Stimulated activated naive B cell treated with anti-CD40 and anti-IgM and Interleukin-4, amounts not matched to agents 10 μg/mL and 1 μg/mL and 100 μg/mL, for 72 hours (primary cell): Measurements from ENCODE around the gene MYT1.
A peak's percentile ranks its signal among the peaks of the same experiment; 100 is the strongest.

ENCODE experiments used
- ATAC-seq, 2 donors: fragments of 150-1000 bp; cut with Tn5 transposase; replicated peaks; 2 replicates each; pipeline ENCODE4 v1.10.0; 2021; ENCODE audit warnings: moderate library complexity in 1 of 2
- DNase-seq: peaks from one replicate; pipeline ENCODE4 v3.0.0; 2021
- H3K27ac Mint-ChIP-seq: one replicate; pipeline ENCODE4 v1.8.0; 2022; ENCODE audit warnings: mild to moderate bottlenecking, mixed read lengths
- H3K27me3 Mint-ChIP-seq, 2 donors: one replicate each; pipeline ENCODE4 v1.8.0; 2022; ENCODE audit warnings: mixed read lengths in 2 of 2
- H3K36me3 Mint-ChIP-seq, 2 donors: one replicate each; pipeline ENCODE4 v1.8.0; 2022; ENCODE audit warnings: mixed read lengths in 2 of 2, mild to moderate bottlenecking in 1 of 2
- H3K4me1 Mint-ChIP-seq, 2 donors: one replicate each; pipeline ENCODE4 v1.8.0; 2022; ENCODE audit warnings: mixed read lengths in 2 of 2, mild to moderate bottlenecking in 1 of 2
- H3K4me3 Mint-ChIP-seq, 2 donors: one replicate each; pipeline ENCODE4 v1.8.0; 2022; ENCODE audit warnings: mild to moderate bottlenecking in 2 of 2, mixed read lengths in 2 of 2, moderate library complexity in 1 of 2
- H3K9me3 Mint-ChIP-seq, 2 donors: one replicate each; pipeline ENCODE4 v1.8.0; 2022; ENCODE audit warnings: mixed read lengths in 2 of 2, mild to moderate bottlenecking in 1 of 2

MYT1 gene

DNA sequence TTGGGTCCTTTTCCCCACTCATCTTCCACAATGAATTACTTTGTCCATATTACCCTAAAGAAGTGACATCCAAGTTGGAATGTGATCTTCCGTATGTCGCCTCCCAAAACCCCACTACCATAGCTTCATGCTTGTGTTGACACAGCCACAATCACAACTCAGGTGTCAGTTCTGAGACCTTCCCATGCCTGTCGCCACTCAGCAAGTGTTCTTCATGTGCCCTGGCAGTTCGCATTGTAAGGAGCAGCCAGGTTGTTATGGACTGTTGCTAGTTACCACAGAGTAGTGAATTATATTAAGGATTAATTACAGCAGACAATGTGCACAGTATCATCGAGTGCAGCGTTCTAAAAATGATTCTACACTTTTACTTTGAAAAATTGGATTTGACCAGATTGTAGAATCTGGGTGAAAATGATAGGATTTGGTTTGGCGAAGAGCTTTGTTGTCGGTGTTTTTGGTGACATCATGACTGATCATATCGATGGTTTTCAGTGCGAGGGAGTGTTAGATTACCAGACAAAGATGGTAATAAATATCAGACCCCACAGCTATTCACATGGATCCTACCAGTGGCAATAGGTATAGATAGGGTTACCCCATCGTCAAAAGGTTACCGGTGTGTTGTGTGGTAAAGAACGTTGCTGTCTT is 93.0 kb downstream of the MYT1 start:
- Mint-ChIP-seq H3K4me3 (peak overlapping the region; percentile 70 to 98), H3K36me3 (peaks cover 9 to 17% of the 10 kb centered on the region in 2 donors), H3K27me3 (no peaks in the 10 kb centered on the region), H3K9me3 (no peaks in the 10 kb centered on the region), H3K27ac (no peak overlapping the region), H3K4me1 (peaks cover 38 to 70% of the 10 kb centered on the region in 2 donors)
- no peak for DNase-seq
- no peak for ATAC-seq

- no peak overlapping the region for H3K27ac Mint-ChIP-seq
- no peak for ATAC-seq
These were observed 94.0 kb downstream of the MYT1 start for GRCh38 chr20:64258071-64258823.

GRCh38 chr20:64260239-64260638 is 96.0 kb downstream of the MYT1 start:
- H3K27me3 Mint-ChIP-seq: no peaks in the 10 kb centered on the region
- H3K4me3 Mint-ChIP-seq: no peak overlapping the region
- ATAC-seq (no peak), DNase-seq (no peak)
- H3K4me1 Mint-ChIP-seq: peaks cover 28 to 65% of the 10 kb centered on the region in 2 donors
- H3K36me3 Mint-ChIP-seq: peaks cover 23 to 29% of the 10 kb centered on the region in 2 donors
- no peaks in the 10 kb centered on the region for H3K9me3 Mint-ChIP-seq
- peak overlapping the region; percentile 42 for H3K27ac Mint-ChIP-seq

More at GRCh38 chr20:64258071-64258823, 94.0 kb downstream of the MYT1 start:
- Mint-ChIP-seq H3K9me3 (no peaks in the 10 kb centered on the region), H3K27me3 (no peaks in the 10 kb centered on the region), H3K4me3 (no peak overlapping the region), H3K36me3 (peaks cover 19 to 26% of the 10 kb centered on the region in 2 donors), H3K4me1 (peaks cover 32 to 69% of the 10 kb centered on the region in 2 donors)
- DNase-seq: no peak

DNA sequence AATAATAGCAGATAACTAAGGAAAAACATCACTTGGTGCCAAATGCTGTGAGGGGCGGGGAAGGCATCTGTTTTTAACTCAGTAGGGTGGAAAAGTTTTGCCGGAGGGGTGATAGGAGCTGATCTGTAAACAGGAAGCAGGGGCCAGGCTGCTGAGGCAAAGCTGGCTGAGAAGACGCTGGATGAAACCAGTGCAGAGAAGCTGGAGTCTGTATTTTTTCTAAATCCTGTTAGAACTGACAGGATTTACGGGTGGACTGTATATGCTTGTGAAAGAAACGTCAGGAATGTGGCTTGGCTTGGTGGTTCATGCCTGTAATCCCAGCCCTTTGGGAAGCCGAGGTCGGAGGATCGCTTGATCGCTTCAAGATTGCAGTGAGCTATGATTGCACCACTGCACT is 96.9 kb downstream of the MYT1 start:
- ATAC-seq (no peak), DNase-seq (no peak)
- Mint-ChIP-seq H3K4me1 (peaks cover 28 to 62% of the 10 kb centered on the region in 2 donors), H3K4me3 (no peak overlapping the region), H3K27me3 (no peaks in the 10 kb centered on the region), H3K36me3 (peaks cover 26 to 32% of the 10 kb centered on the region in 2 donors), H3K9me3 (no peaks in the 10 kb centered on the region), H3K27ac (no peak overlapping the region)

- no peaks in the 10 kb centered on the region for H3K27me3 Mint-ChIP-seq
- peaks cover 11 to 32% of the 10 kb centered on the region in 2 donors for H3K4me1 Mint-ChIP-seq
- ATAC-seq (no peak), DNase-seq (no peak)
- H3K9me3 Mint-ChIP-seq: no peaks in the 10 kb centered on the region
- H3K27ac Mint-ChIP-seq: no peak overlapping the region
- H3K4me3 Mint-ChIP-seq: no peak overlapping the region
- H3K36me3 Mint-ChIP-seq: peaks cover 31 to 36% of the 10 kb centered on the region in 2 donors
These were observed 99.8 kb downstream of the MYT1 start for GRCh38 chr20:64264091-64264490.

DNA sequence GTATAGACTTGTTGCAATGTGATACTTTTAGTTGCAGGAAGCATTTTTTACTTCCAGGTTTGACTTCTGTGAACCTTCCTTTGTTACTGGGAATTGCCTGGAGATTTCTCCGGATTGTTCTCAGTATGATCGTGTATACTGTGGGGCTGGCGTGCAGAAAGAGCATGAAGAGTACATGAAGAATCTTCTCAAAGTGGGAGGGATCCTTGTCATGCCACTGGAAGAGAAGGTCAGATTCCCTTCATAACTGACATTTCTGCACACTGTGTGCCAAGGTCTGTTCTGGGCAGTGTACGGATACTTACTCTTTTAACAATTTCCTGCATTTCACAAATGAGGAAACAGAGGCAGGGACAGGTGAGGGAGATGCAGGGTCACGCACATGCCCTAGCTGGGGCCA is 100.9 kb downstream of the MYT1 start:
- Mint-ChIP-seq H3K27ac (no peak overlapping the region), H3K27me3 (no peaks in the 10 kb centered on the region), H3K4me1 (peaks cover 19 to 34% of the 10 kb centered on the region in 2 donors), H3K4me3 (no peak overlapping the region), H3K9me3 (no peaks in the 10 kb centered on the region), H3K36me3 (peaks cover 40 to 46% of the 10 kb centered on the region in 2 donors)
- DNase-seq (no peak), ATAC-seq (no peak)

- Mint-ChIP-seq H3K36me3 (peaks cover 34 to 42% of the 10 kb centered on the region in 2 donors), H3K27ac (no peak overlapping the region), H3K9me3 (no peaks in the 10 kb centered on the region), H3K4me1 (peaks cover 15 to 23% of the 10 kb centered on the region in 2 donors), H3K4me3 (no peak overlapping the region), H3K27me3 (no peaks in the 10 kb centered on the region)
- DNase-seq (no peak), ATAC-seq (no peak)
These were observed 102.7 kb downstream of the MYT1 start for GRCh38 chr20:64266988-64267387.

GRCh38 chr20:64268174-64268573 is 103.9 kb downstream of the MYT1 start:
- no peak overlapping the region for H3K27ac Mint-ChIP-seq
- peaks cover 24 to 37% of the 10 kb centered on the region in 2 donors for H3K36me3 Mint-ChIP-seq
- no peak overlapping the region for H3K4me3 Mint-ChIP-seq
- H3K4me1 Mint-ChIP-seq: peaks cover 12 to 15% of the 10 kb centered on the region in 2 donors
- DNase-seq (no peak), ATAC-seq (no peak)
- H3K27me3 Mint-ChIP-seq: no peaks in the 10 kb centered on the region
- no peaks in the 10 kb centered on the region for H3K9me3 Mint-ChIP-seq

DNA sequence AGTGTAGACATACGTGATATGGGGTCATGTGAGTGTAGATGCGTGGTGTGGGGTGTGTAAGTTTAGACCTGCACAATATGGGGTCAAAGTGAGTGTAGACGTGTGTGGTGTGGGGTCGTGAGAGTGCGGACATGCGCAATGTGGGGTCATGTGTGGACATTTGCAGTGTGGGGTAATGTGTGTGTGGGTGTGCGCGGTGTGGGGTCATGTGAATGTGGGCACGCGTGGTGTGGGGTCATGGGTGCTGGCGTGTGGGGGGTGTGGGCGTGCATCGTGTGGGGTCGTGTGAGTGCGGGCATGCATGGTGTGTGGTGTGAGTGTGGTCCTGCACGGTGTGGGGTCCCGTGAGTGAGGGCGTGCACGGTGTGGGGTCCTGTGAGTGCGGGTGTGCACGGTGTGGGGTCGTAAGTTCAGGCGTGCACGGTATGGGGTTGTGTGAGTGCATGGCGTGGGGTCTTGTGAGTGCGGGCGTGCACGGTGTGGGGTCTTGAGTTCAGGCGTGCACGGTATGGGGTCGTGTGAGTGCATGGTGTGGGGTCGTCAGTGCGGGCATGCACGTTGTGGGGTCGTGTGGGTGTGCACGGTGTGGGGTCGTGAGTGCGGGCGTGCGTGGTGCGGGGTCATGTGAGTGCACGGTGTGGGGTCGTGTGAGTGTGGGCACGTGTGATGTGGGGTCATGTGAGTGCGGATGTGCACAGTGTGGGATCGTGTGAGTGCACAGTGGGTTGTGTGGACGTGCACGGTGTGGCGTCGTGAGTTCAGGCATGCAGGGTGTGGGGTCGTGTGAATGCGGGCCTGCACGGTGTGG is 105.6 kb downstream of the MYT1 start:
- H3K4me3 Mint-ChIP-seq: no peak overlapping the region
- no peaks in the 10 kb centered on the region for H3K27me3 Mint-ChIP-seq
- no peaks in the 10 kb centered on the region for H3K9me3 Mint-ChIP-seq
- H3K36me3 Mint-ChIP-seq: peaks cover 22 to 43% of the 10 kb centered on the region in 2 donors
- DNase-seq: no peak
- peaks cover 7 to 12% of the 10 kb centered on the region in 2 donors for H3K4me1 Mint-ChIP-seq
- ATAC-seq: no peak
- no peak overlapping the region for H3K27ac Mint-ChIP-seq

DNA sequence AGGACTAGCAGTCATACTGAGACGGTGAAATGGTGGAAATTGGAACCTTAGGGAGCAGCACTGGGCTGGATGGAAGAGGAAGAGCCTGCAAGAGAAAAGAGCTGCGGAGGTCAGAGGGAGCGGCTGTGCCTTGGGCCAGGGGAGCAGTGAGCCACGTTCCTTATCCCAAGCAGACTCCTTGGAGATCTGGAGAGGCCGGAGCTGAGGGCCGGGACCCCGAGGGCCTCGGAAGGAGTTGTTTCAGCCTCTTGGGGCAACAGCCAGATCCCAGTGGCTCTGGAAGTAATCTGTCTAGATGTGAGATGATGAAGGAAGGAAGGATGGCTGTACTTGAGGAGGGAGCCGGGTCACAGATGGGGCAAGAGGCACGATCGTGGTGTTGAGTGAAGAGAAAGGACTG is 107.4 kb downstream of the MYT1 start:
- ATAC-seq: no peak
- Mint-ChIP-seq H3K4me1 (peaks cover 7 to 12% of the 10 kb centered on the region in 2 donors), H3K9me3 (no peaks in the 10 kb centered on the region), H3K4me3 (no peak overlapping the region), H3K27me3 (no peaks in the 10 kb centered on the region), H3K36me3 (peaks cover 17 to 36% of the 10 kb centered on the region in 2 donors), H3K27ac (no peak overlapping the region)
- no peak for DNase-seq

- no peak for DNase-seq
- ATAC-seq: no peak
- H3K36me3 Mint-ChIP-seq: peaks cover 20 to 41% of the 10 kb centered on the region in 2 donors
- H3K9me3 Mint-ChIP-seq: no peaks in the 10 kb centered on the region
- H3K4me3 Mint-ChIP-seq: no peak overlapping the region
- no peaks in the 10 kb centered on the region for H3K27me3 Mint-ChIP-seq
- H3K27ac Mint-ChIP-seq: no peak overlapping the region
- H3K4me1 Mint-ChIP-seq: peaks cover 7 to 12% of the 10 kb centered on the region in 2 donors
These were observed 108.9 kb downstream of the MYT1 start for GRCh38 chr20:64273109-64273508.

- Mint-ChIP-seq H3K9me3 (no peaks in the 10 kb centered on the region), H3K27ac (no peak overlapping the region), H3K4me1 (peaks cover 0 to under 1% of the 10 kb centered on the region in 2 donors), H3K27me3 (no peaks in the 10 kb centered on the region), H3K36me3 (peaks cover 5 to 19% of the 10 kb centered on the region in 2 donors), H3K4me3 (no peak overlapping the region)
- DNase-seq: no peak
- ATAC-seq: no peak
These were observed 112.6 kb downstream of the MYT1 start for GRCh38 chr20:64276817-64277216.

- ATAC-seq (no peak), DNase-seq (no peak)
- Mint-ChIP-seq H3K9me3 (no peaks in the 10 kb centered on the region), H3K27me3 (no peaks in the 10 kb centered on the region), H3K4me1 (no peaks in the 10 kb centered on the region), H3K27ac (no peak overlapping the region), H3K4me3 (no peak overlapping the region), H3K36me3 (peaks cover 4 to 17% of the 10 kb centered on the region in 2 donors)
These were observed 113.5 kb downstream of the MYT1 start for GRCh38 chr20:64277571-64278316.

GRCh38 chr20:64278317-64278681 is 114.0 kb downstream of the MYT1 start:
- Mint-ChIP-seq H3K4me3 (no peak overlapping the region), H3K4me1 (no peaks in the 10 kb centered on the region), H3K27me3 (no peaks in the 10 kb centered on the region), H3K36me3 (peaks cover 4 to 14% of the 10 kb centered on the region in 2 donors), H3K9me3 (no peaks in the 10 kb centered on the region), H3K27ac (no peak overlapping the region)
- DNase-seq (no peak), ATAC-seq (no peak)
